Esophagus muscularis mucosa (tissue), 4 donors: ENCODE measurements around the gene ACTN4. TPM values are rescaled to one million over a fixed set of nuclear protein-coding genes. Genes with fewer than 3 reads are reported as not detected.
A peak's percentile ranks its signal among the peaks of the same experiment; 100 is the strongest.

ENCODE experiments used
- DNase-seq: peaks from one replicate; pipeline ENCODE4 v3.0.0-alpha.2; 2017; ENCODE audit errors: extremely low spot score
- H3K27ac ChIP-seq, 4 donors: fragments of 200-600 bp; sonication (generic); replicated peaks in 1 of 4; 1 replicate in 3 of 4; 2 replicates in 1 of 4; pipeline ENCODE4 v1.5.1; 2016 to 2019; ENCODE audit warnings: mild to moderate bottlenecking in 1 of 4
- H3K27me3 ChIP-seq, 4 donors: fragments of 200-600 bp; sonication (generic); one replicate each; pipeline versions ENCODE4 v1.5.1 to v1.6.0; 2016 to 2019
- H3K36me3 ChIP-seq, 4 donors: fragments of 200-600 bp; sonication (generic); one replicate each; pipeline ENCODE4 v1.5.1; 2016 to 2019
- H3K4me1 ChIP-seq, 4 donors: fragments of 200-600 bp; sonication (generic); one replicate each; pipeline ENCODE4 v1.5.1; 2016 to 2019
- H3K4me3 ChIP-seq, 4 donors: fragments of 200-600 bp; sonication (generic); 1 replicate in 2 of 4; 2 replicates in 2 of 4; pipeline ENCODE4 v1.5.1; 2016 to 2019; ENCODE audit warnings: mild to moderate bottlenecking in 4 of 4, moderate library complexity in 1 of 4
- H3K9me3 ChIP-seq, 4 donors: fragments of 200-600 bp; sonication (generic); 1 replicate in 3 of 4; 2 replicates in 1 of 4; pipeline ENCODE4 v1.5.1; 2016 to 2019
- EP300 ChIP-seq: sonication (generic); formaldehyde crosslinking; IDR thresholded peaks from one replicate; pipeline ENCODE4 v1.6.1; 2017; ENCODE audit warnings: antibody characterized with exemption
- POLR2A ChIP-seq: fragments of 450-650 bp; IDR thresholded peaks from one replicate; pipeline ENCODE4 v1.6.1; 2017; ENCODE audit warnings: antibody characterized with exemption, moderate library complexity, mild to moderate bottlenecking, low read depth
- POLR2AphosphoS5 ChIP-seq, 2 donors: sonication (generic); formaldehyde crosslinking; IDR thresholded peaks; one replicate each; pipeline ENCODE4 v1.6.1; 2017; ENCODE audit warnings: antibody characterized with exemption in 2 of 2
- WGBS: methylation state at CpG from one replicate; pipeline ENCODE4 v1.1.5; 2018; 5-methylcytosine and 5-hydroxymethylcytosine counted together
- intact Hi-C: fragments of 100-400 bp; cut with DNase I; formaldehyde crosslinking; loops from one replicate; pipeline ENCODE4 v1.15.1; 2023
- total RNA-seq, 4 donors: library from RNA; depleted of rRNA; stranded (reverse); fragments of >200 nt; gene quantifications; one replicate each; pipeline versions ENCODE4 v1.1.0 to v1.2.1, GENCODE V29; 2016
- TF ChIP-seq, protein P1 (sequence below), 3 experiments: fragments of 200-600 bp in 2 of 3; fragments of 450-650 bp in 1 of 3; sonication (generic) in 2 of 3; IDR thresholded peaks; one replicate each; pipeline ENCODE4 v1.5.1; 2017 to 2019; ENCODE audit warnings: antibody characterized with exemption in 3 of 3, mild to moderate bottlenecking in 2 of 3, moderate library complexity in 1 of 3

The ACTN4 gene
- total RNA-seq, 4 donors from 2014 or later: 416 to 816 (median 598) TPM

DNA sequence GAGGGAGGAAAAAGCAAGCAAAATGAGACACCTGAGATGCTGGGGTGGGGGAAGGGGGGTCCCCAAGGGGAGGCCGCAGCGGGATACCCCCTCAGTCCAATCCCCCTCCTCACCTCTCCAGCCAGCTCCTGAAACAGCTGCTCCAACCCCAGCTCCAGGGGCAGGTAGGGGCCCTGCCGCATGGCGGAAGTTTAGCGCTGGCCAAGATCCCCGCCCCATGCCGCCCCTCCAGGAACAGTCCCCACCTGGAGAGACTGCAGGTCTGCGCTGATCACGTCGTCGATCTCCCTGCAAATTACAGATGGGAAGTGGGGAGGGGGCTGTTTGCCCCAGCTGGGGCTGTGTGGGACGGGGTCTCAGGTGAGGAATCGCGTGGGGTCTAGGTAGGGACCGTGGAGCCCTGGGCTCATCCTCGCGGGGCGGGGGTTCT lies 87.8 kb downstream of the ACTN4 start:
- no peak for DNase-seq
- Histone ChIP-seq H3K27me3 (no peaks in the 10 kb centered on the region), H3K4me1 (peaks cover 18 to 59% (median 46%) of the 10 kb centered on the region in 4 donors), H3K36me3 (peaks cover 8 to 22% (median 17%) of the 10 kb centered on the region in 4 donors), H3K4me3 (peak overlapping the region in 2 of 4 donors; percentile 5 to 40), H3K27ac (peak overlapping the region; percentile 64 to 78 (median 74)), H3K9me3 (no peaks in the 10 kb centered on the region)
- 41% methylated on average over 4 of the region's 18 CpGs for WGBS
- intact Hi-C loops: no loop called here
- no peak for TF ChIP-seq EP300
- TF ChIP-seq POLR2AphosphoS5 (IDR thresholded peaks at IDR 0.05): no peak
- no peak for TF ChIP-seq POLR2A
- TF ChIP-seq, protein P1, sequence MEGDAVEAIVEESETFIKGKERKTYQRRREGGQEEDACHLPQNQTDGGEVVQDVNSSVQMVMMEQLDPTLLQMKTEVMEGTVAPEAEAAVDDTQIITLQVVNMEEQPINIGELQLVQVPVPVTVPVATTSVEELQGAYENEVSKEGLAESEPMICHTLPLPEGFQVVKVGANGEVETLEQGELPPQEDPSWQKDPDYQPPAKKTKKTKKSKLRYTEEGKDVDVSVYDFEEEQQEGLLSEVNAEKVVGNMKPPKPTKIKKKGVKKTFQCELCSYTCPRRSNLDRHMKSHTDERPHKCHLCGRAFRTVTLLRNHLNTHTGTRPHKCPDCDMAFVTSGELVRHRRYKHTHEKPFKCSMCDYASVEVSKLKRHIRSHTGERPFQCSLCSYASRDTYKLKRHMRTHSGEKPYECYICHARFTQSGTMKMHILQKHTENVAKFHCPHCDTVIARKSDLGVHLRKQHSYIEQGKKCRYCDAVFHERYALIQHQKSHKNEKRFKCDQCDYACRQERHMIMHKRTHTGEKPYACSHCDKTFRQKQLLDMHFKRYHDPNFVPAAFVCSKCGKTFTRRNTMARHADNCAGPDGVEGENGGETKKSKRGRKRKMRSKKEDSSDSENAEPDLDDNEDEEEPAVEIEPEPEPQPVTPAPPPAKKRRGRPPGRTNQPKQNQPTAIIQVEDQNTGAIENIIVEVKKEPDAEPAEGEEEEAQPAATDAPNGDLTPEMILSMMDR (IDR thresholded peaks at IDR 0.05): no peak

DNA sequence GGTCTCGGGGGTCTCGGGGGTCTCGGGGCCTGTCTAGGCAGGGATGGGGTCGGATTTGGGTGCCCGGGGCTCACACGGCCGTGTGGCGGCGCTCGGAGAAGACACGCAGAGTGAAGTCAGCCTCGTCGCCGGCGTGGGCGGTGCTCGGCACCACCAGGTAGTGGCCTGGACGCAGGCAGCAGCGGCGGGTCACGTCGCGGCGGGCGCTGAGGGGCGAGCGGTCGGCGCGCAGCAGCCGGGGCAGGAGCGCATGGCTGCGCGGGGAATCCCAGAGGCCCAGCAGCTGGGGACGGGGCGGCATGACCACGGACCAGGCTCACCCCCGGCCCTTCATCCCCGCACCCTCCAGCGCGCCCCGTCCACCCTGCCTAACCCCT lies 88.6 kb downstream of the ACTN4 start:
- peak overlapping the region; percentile 40 to 60 (median 42) for H3K4me3 ChIP-seq
- no peaks in the 10 kb centered on the region for H3K27me3 ChIP-seq
- no peak for DNase-seq
- H3K36me3 ChIP-seq: peaks cover 1 to 15% (median 10%) of the 10 kb centered on the region in 4 donors
- TF ChIP-seq POLR2A (no peak), POLR2AphosphoS5 (IDR thresholded peaks at IDR 0.05) (no peak), EP300 (no peak)
- TF ChIP-seq, protein P1 (IDR thresholded peaks at IDR 0.05): no peak
- H3K9me3 ChIP-seq: no peaks in the 10 kb centered on the region
- H3K27ac ChIP-seq: peak overlapping the region; percentile 7 to 69 (median 36)
- H3K4me1 ChIP-seq: peaks cover 18 to 54% (median 45%) of the 10 kb centered on the region in 4 donors
- WGBS: no CpG with 5 or more reads among the region's 42 CpGs
- intact Hi-C loops: no loop called here

DNA sequence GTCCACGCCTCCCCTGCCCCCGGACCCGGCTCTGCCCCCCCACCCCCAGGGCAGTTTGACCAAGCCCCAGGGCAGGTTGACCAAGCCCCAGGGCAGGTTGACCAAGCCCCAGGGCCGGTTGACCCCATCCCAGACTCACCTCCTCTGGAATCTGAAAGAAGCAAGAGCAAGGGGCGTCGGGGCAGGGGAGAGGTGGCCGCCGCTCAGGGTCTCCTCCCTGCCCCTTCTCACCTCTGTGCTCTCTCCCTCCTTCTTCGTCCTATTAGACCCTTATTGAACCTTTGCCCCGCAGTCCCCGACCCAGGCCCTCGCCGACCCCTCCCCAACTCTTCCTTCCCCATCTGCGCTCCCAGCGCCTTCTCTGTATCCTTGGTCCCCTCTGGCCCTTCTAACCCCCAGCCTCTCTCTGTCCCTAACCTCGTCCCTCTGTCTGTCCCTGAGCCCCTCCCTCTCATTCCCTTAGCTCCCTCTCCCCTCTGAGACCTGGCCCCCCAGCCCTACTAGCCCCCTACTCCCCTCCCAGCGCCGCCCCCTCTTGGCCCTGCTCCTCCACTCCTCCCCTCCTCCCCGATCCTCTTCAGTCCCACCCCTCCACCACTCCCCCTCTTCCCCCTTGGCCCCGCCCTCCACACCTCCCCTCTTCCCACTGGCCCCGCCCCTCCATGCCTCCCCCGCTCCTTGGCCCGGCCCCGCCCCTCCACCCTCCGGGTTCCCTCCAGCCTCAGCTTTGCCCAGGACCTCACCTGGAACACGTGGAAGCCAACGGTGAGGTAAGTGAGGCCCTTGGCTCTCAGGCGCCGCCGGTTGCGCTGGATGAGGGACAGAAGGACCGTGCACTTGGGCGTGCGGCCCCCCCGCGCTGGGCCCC lies 89.2 kb downstream of the ACTN4 start:
- TF ChIP-seq POLR2AphosphoS5 (IDR thresholded peaks at IDR 0.05): no peak
- no peak for TF ChIP-seq POLR2A
- TF ChIP-seq, protein P1 (IDR thresholded peaks at IDR 0.05): no peak
- no peak for TF ChIP-seq EP300
- WGBS: 8% methylated on average over 14 of the region's 36 CpGs
- intact Hi-C loops: no loop called here
- H3K4me1 ChIP-seq: peaks cover 18 to 51% (median 41%) of the 10 kb centered on the region in 4 donors
- no peaks in the 10 kb centered on the region for H3K9me3 ChIP-seq
- no peaks in the 10 kb centered on the region for H3K27me3 ChIP-seq
- peaks cover 0 to 9% (median 4%) of the 10 kb centered on the region in 4 donors for H3K36me3 ChIP-seq
- H3K4me3 ChIP-seq: peak overlapping the region; percentile 40 to 60 (median 42)
- no peak for DNase-seq
- peak overlapping the region; percentile 7 to 69 (median 36) for H3K27ac ChIP-seq

- Histone ChIP-seq H3K36me3 (peaks cover 0 to 1% (median 0%) of the 10 kb centered on the region in 4 donors), H3K4me3 (peak overlapping the region in 1 of 4 donors; percentile 27), H3K27ac (no peak overlapping the region), H3K9me3 (no peaks in the 10 kb centered on the region), H3K27me3 (no peaks in the 10 kb centered on the region), H3K4me1 (peaks cover 18 to 48% (median 34%) of the 10 kb centered on the region in 4 donors)
- intact Hi-C loops: no loop called here
- 60% methylated on average over 6 of the region's 22 CpGs for WGBS
- no peak for DNase-seq
- no peak for TF ChIP-seq EP300
- no peak for TF ChIP-seq POLR2AphosphoS5 (IDR thresholded peaks at IDR 0.05)
- no peak for TF ChIP-seq POLR2A
- TF ChIP-seq, protein P1 (IDR thresholded peaks at IDR 0.05): no peak
Measured at GRCh38 chr19:38737281-38737865, 89.9 kb downstream of the ACTN4 start.
